Astrocyte (in vitro differentiated cells and primary cell): ENCODE measurements around the gene ZNF77. TPM values are rescaled to one million over a fixed set of nuclear protein-coding genes. Genes with fewer than 3 reads are reported as not detected.

ENCODE experiments used
- DNase-seq: peaks from one replicate; pipeline ENCODE4 v3.0.0-alpha.2; 2010; ENCODE audit warnings: low read depth
- FAIRE-seq: peaks from 2 replicates; lab custom pipeline; 2011; peaks lifted over from hg19 to GRCh38; lab: Jason Lieb, UNC
- H2AFZ ChIP-seq: 2 replicates; pipeline ENCODE4 v1.6.0; 2012; ENCODE audit warnings: low read depth, low read length, inconsistent platforms
- H3K27ac ChIP-seq: 2 replicates; pipeline ENCODE4 v1.5.1; 2011; ENCODE audit warnings: low read depth, low read length, inconsistent platforms
- H3K27me3 ChIP-seq: 2 replicates; pipeline ENCODE4 v1.6.0; 2011; ENCODE audit warnings: low read length, inconsistent platforms; ENCODE audit not compliant: insufficient read depth
- H3K36me3 ChIP-seq: 2 replicates; pipeline ENCODE4 v1.5.1; 2011; ENCODE audit warnings: low read length, inconsistent platforms; ENCODE audit not compliant: insufficient read depth
- H3K4me1 ChIP-seq: 2 replicates; pipeline ENCODE4 v1.5.1; 2011; ENCODE audit warnings: low read length, inconsistent platforms; ENCODE audit not compliant: insufficient read depth
- H3K4me2 ChIP-seq: 2 replicates; pipeline ENCODE4 v1.6.0; 2012; ENCODE audit warnings: low read length, inconsistent platforms
- H3K4me3 ChIP-seq: 2 replicates; pipeline ENCODE4 v1.5.1; 2011; ENCODE audit warnings: low read depth, mild to moderate bottlenecking, low read length, inconsistent platforms; ENCODE audit not compliant: insufficient read depth
- H3K79me2 ChIP-seq: 2 replicates; pipeline ENCODE4 v1.6.0; 2012; ENCODE audit warnings: mild to moderate bottlenecking, low read length, inconsistent platforms; ENCODE audit not compliant: insufficient read depth
- H3K9ac ChIP-seq: 2 replicates; pipeline ENCODE4 v1.6.0; 2012; ENCODE audit warnings: mild to moderate bottlenecking, low read length, inconsistent platforms
- H3K9me3 ChIP-seq: 2 replicates; pipeline ENCODE4 v1.5.1; 2012; ENCODE audit warnings: low read depth, mild to moderate bottlenecking, low read length, inconsistent platforms; ENCODE audit not compliant: insufficient read depth
- H4K20me1 ChIP-seq: 2 replicates; pipeline ENCODE4 v1.6.0; 2012; ENCODE audit warnings: low read length, inconsistent platforms; ENCODE audit not compliant: insufficient read depth
- H3K27ac Mint-ChIP-seq: one replicate; pipeline ENCODE4 v1.8.0; 2021; ENCODE audit warnings: mild to moderate bottlenecking, mixed read lengths; ENCODE audit not compliant: unreplicated experiment
- H3K27me3 Mint-ChIP-seq: one replicate; pipeline ENCODE4 v1.8.0; 2021; ENCODE audit warnings: low read depth, mixed read lengths; ENCODE audit not compliant: unreplicated experiment
- H3K36me3 Mint-ChIP-seq: one replicate; pipeline ENCODE4 v1.8.0; 2021; ENCODE audit warnings: low read depth, mixed read lengths; ENCODE audit not compliant: unreplicated experiment
- H3K4me1 Mint-ChIP-seq: one replicate; pipeline ENCODE4 v1.8.0; 2021; ENCODE audit warnings: low read depth, mixed read lengths; ENCODE audit not compliant: unreplicated experiment
- H3K4me3 Mint-ChIP-seq: one replicate; pipeline ENCODE4 v1.8.0; 2021; ENCODE audit warnings: mild to moderate bottlenecking, moderate library complexity, mixed read lengths; ENCODE audit not compliant: unreplicated experiment
- H3K9me3 Mint-ChIP-seq: one replicate; pipeline ENCODE4 v1.8.0; 2021; ENCODE audit warnings: mild to moderate bottlenecking, mixed read lengths; ENCODE audit not compliant: unreplicated experiment
- CTCF ChIP-seq: IDR thresholded peaks from 2 replicates; pipeline ENCODE4 v1.5.1; 2011; ENCODE audit warnings: low read depth, mild to moderate bottlenecking, inconsistent platforms, low read length, moderate library complexity; ENCODE audit not compliant: insufficient read depth
- EZH2 ChIP-seq: IDR thresholded peaks from 2 replicates; pipeline ENCODE4 v1.6.1; 2012; ENCODE audit warnings: mild to moderate bottlenecking, low read length, inconsistent platforms; ENCODE audit not compliant: insufficient read depth
- total RNA-seq: library from RNA; stranded (reverse); gene quantifications from 2 replicates; pipeline ENCODE4 v1.2.1, GENCODE V29; 2021

ZNF77 gene
- total RNA-seq, 1 donor from 2014 or later, result 1.4 TPM

GRCh38 chr19:2887391-2887914, 57.3 kb downstream of the ZNF77 start:
- no peaks in the 10 kb centered on the region for H3K27me3 ChIP-seq
- no peaks in the 10 kb centered on the region for H3K36me3 ChIP-seq
- TF ChIP-seq CTCF (peak; percentile 70), EZH2 (no peak)
- H3K9me3 ChIP-seq, result no peaks in the 10 kb centered on the region
- Mint-ChIP-seq H3K36me3 (peaks cover 2% of the 10 kb centered on the region), H3K27ac (no peak overlapping the region), H3K9me3 (peaks cover 7% of the 10 kb centered on the region), H3K4me3 (no peak overlapping the region), H3K27me3 (peaks cover 4% of the 10 kb centered on the region), H3K4me1 (no peaks in the 10 kb centered on the region)
- H3K79me2 ChIP-seq, result no peaks in the 10 kb centered on the region
- FAIRE-seq (no peak), DNase-seq (peak; percentile 32)
- peak overlapping the region; percentile 59 for H2AFZ ChIP-seq
- H3K9ac ChIP-seq, result no peak overlapping the region
- no peaks in the 10 kb centered on the region for H4K20me1 ChIP-seq
- H3K27ac ChIP-seq, result no peak overlapping the region
- H3K4me3 ChIP-seq, result no peak overlapping the region
- H3K4me2 ChIP-seq, result no peak overlapping the region
- no peaks in the 10 kb centered on the region for H3K4me1 ChIP-seq

- H3K36me3 ChIP-seq, result no peaks in the 10 kb centered on the region
- FAIRE-seq (no peak), DNase-seq (no peak)
- no peak overlapping the region for H3K9ac ChIP-seq
- no peak overlapping the region for H2AFZ ChIP-seq
- no peak overlapping the region for H3K27ac Mint-ChIP-seq
- no peaks in the 10 kb centered on the region for H3K27me3 Mint-ChIP-seq
- H3K4me1 ChIP-seq, result no peaks in the 10 kb centered on the region
- no peak overlapping the region for H3K27ac ChIP-seq
- no peak overlapping the region for H3K4me2 ChIP-seq
- H3K36me3 Mint-ChIP-seq, result peaks cover 2% of the 10 kb centered on the region
- H3K4me3 ChIP-seq, result no peak overlapping the region
- H3K79me2 ChIP-seq, result no peaks in the 10 kb centered on the region
- H4K20me1 ChIP-seq, result no peaks in the 10 kb centered on the region
- H3K27me3 ChIP-seq, result no peaks in the 10 kb centered on the region
- H3K9me3 ChIP-seq, result no peaks in the 10 kb centered on the region
- H3K4me3 Mint-ChIP-seq, result no peak overlapping the region
- TF ChIP-seq EZH2 (no peak), CTCF (no peak)
- no peaks in the 10 kb centered on the region for H3K4me1 Mint-ChIP-seq
- peaks cover 7% of the 10 kb centered on the region for H3K9me3 Mint-ChIP-seq
These were observed 59.0 kb downstream of the ZNF77 start for GRCh38 chr19:2885736-2886135.

- Mint-ChIP-seq H3K4me1 (no peaks in the 10 kb centered on the region), H3K27ac (no peak overlapping the region), H3K9me3 (peaks cover 4% of the 10 kb centered on the region), H3K36me3 (peaks cover 2% of the 10 kb centered on the region), H3K4me3 (no peak overlapping the region), H3K27me3 (no peaks in the 10 kb centered on the region)
- Histone ChIP-seq H3K27me3 (no peaks in the 10 kb centered on the region), H3K4me3 (no peak overlapping the region), H4K20me1 (no peaks in the 10 kb centered on the region), H3K9me3 (no peaks in the 10 kb centered on the region), H3K79me2 (no peaks in the 10 kb centered on the region), H3K36me3 (no peaks in the 10 kb centered on the region), H3K4me2 (no peak overlapping the region), H3K4me1 (no peaks in the 10 kb centered on the region), H3K27ac (no peak overlapping the region), H3K9ac (no peak overlapping the region), H2AFZ (no peak overlapping the region)
- FAIRE-seq, result no peak
- TF ChIP-seq EZH2 (no peak), CTCF (no peak)
- DNase-seq, result no peak
These were observed 60.9 kb downstream of the ZNF77 start for GRCh38 chr19:2883686-2884439.
